SIG-M5 (cell line): ENCODE results near the gene ABCF3.

Experiments
- DNase-seq: peaks from one replicate; lab custom pipeline; 2025; lab: John Stamatoyannopoulos, UW

The ABCF3 gene

DNA sequence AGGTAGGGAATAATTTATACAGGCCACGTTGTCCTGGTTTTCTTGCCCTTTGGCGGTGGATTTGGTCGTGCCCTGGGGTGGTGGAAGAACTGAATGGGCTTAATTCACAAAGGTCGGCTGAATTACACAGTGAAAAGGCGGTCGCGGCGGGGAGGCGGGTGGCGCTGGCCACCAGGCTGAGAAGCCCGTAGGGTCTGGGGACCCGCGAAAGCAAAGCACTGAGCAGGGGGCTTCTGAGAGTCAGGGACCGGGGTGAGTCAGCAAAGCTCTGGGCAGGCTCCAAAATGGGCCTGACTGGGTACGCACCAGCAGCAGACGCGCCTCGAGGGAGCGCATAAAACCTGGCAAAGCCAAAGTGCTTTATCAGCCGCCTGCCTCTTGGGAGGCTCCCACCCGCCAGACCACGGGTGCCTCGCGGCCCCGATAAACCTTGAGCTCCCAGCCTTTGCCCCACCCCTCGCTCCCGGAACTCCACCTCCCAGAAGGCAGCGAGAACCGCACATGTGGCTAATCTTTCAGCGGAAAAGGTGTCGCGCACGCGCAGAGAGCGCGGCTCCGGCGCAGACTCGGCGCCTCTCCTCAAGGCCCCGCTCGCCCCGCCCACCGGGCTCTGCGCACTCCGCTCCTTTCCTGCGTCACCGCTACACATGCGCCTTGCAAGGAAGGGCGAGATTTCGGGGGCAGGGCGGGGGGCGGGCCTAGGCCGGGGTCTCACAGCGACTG lies 377 bp upstream of the ABCF3 start:
- DNase-seq: peak; percentile 92

- DNase-seq: no peak
Observed at GRCh38 chr3:184186902-184187207, 856 bp downstream of the ABCF3 start.

GRCh38 chr3:184188080-184188479 lies 2.1 kb downstream of the ABCF3 start:
- DNase-seq: no peak

GRCh38 chr3:184189421-184189820 lies 3.4 kb downstream of the ABCF3 start:
- DNase-seq: no peak

GRCh38 chr3:184192889-184193288 lies 6.9 kb downstream of the ABCF3 start:
- no peak for DNase-seq

DNA sequence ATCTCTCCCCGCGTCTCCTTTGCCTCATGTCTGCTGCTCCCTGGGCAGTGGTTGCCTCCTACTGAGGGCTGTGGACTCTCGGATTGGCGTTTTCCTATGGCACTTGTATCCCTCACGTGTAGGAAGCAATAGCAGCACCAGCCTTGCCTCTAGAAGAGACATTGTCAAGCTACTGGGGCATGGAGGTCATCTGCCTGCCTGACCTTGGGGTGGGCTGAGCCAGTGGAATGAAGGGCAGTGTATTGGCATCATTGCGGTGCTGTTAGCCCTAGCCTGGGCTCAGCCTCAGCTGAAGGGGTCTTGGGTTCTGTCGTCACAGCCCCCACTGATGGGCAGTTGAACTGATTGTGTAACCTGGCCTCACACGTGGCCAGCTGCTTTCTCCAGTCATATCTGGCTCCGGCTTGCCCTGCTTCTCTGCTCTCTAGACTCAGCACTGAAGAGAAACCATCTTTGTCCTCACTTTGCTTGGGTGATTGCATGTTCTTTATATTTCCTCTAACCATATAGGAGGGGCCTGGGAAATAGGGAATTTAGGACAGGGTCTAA lies 8.1 kb downstream of the ABCF3 start:
- DNase-seq: no peak

DNA sequence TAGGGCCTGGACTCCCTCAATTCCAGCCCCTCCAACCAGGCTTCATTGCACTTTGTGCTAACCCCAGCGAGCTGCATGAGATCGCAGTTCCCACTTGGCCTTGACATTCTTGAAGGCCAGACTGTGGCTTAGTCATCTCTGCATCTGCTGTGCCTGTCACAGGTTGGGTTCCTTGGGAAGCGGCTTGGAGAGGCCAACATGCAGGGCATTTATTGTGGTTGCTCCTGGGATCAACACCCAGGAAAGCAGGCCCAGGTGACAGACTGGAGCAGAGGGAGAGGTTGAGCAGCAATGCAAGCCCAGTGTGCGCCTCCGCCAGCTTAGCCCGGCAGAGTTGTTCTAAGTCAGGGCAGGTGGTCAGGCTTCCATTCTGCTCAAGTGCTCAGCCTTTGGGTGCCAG lies 10.5 kb downstream of the ABCF3 start:
- DNase-seq: no peak

DNA sequence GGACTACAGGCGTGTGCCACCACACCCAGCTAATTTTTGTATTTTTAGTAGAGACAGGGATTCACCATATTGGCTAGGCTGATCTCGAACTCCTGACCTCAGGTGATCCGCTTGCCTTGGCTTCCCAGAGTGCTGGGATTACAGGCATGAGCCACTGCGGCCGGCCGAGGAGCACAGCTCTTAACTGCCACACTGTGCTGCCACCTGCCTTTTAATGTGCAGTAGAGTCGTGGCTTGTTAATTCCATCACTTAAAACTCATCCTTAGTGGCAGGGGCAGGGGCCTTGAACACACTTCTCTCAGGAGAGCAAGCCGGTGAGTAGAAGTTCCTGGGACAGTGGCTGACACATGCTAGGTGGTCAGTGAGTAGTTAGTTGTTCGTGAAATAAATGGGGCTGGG lies 12.5 kb downstream of the ABCF3 start:
- DNase-seq: no peak

- DNase-seq: no peak
Observed at GRCh38 chr3:184200825-184201224, 14.8 kb downstream of the ABCF3 start.

- DNase-seq: no peak
Observed at GRCh38 chr3:184203526-184203925, 17.5 kb downstream of the ABCF3 start.

DNA sequence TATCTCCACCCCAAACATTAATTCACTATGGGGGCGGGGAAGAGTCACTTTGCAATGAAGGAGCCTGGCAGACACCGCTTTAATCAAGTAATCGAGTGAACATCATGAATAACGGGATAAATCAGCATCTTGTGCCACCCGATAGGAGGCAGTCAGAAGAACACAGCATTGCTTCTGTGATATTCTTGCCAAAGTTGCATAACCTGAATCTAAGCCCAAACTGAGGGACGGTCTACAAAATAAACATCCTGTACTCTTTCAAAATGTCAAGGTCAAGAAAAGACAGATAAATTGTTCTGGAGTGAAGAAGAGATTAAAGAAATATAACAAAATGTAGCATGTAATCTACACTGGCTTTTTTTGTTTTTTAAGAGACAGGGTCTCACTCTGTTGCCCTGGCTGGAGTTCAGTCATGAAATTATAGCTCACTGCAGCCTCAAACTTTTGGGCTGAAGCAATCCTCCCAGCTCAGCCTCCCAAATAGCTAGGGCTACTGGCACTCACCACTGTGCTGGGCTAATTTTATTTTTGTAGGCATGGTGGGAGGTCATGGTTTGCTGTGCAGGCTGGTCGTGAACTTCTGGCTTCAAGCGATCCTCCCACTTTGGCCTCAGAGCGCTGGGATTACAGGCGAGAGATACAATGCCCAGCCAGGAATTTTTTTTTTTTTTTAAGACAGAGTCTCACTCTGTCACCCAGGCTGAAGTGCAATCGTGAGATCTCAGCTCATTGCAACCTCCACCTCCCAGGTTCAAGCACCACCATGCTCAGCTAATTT lies 23.3 kb downstream of the ABCF3 start:
- no peak for DNase-seq

GRCh38 chr3:184211297-184211696 lies 25.3 kb downstream of the ABCF3 start:
- DNase-seq: no peak

- no peak for DNase-seq
Observed at GRCh38 chr3:184211718-184212117, 25.7 kb downstream of the ABCF3 start.

GRCh38 chr3:184218814-184219213 lies 32.8 kb downstream of the ABCF3 start:
- DNase-seq: no peak

DNA sequence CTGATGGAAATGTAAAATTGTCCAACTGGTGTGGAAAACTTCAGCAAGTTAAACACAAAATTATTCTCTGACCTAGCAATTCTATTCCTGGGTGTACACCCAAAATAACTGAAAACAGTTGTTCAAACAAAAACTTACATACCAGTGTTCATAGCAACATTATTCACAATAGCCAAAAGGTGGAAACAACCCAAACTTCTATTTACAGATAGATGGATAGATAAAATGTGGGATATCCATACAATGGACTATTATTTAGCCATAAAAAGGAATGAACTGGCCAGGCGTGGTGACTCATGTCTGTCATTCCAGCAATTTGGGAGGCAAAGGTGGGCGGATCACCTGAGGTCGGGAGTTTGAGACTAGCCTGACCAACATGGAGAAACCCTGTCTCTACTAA lies 36.5 kb downstream of the ABCF3 start:
- no peak for DNase-seq

DNA sequence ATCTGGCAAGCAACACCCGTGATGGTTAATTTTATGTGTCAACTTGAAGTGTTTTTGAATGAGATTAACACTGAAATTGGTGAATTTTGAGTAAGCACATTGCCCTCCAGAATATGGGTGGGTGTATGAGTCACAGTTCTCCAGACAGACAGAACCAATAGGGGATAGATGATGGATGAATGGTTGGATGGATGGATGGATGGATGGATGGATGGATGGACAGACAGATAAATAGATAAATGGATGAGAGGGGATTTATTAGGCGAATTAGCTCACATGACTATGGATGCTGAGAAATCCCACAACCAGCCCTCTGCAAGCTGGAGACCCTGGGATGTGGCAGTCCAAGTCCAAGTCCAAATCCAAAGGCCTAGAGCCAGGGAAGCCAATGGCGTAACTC lies 37.9 kb downstream of the ABCF3 start:
- DNase-seq: no peak

- no peak for DNase-seq
Observed at GRCh38 chr3:184227481-184227935, 41.5 kb downstream of the ABCF3 start.

DNA sequence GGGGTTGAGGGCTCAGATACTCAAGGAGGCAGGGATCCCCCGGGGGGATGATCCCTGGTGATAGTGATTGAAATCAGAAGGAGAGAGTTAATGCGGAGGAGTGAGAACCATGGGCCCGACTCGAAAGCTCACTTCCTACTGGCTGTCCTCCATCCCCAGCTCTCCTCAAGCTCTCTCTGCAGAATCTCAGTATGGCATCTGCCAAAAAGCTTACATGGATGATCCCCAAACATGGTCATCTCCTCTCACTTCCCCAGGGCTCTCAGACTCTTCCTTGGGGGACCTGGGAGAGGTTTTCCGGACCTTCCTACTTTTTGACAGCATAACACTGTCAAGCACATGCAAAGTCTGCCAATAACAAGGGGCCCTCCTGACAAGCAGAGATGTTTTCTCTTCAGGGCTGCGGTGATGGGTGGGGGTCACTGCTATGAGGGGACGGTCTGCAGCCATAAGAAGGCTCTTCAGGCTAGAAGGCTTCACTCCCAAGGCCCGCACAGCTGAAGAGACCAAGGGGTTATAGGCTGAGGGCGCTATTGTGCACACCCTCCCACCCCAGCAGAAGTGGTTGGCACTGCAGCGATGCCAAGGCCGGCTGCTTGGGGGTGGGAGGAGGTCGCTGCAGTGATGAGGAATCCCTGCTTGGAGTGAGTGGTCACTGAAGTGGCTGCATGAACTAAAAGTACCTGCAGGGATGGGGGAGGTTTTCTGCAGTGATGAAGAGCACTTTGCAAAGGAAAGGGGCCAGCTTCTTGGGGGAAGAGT lies 42.6 kb downstream of the ABCF3 start:
- no peak for DNase-seq

GRCh38 chr3:184229394-184230080 lies 43.5 kb downstream of the ABCF3 start, which contains the start of gene VWA5B2:
Gene VWA5B2, plus strand, starts transcription at chr3:184229585. Its CDS starts 944 bp downstream, at chr3:184230529.
- DNase-seq: no peak

- no peak for DNase-seq
Observed at GRCh38 chr3:184230081-184230602, 44.1 kb downstream of the ABCF3 start.
